Activated T-cell treated with anti-CD3 and anti-CD28 coated beads, Interleukin-2, amount 50 U/mL, for 4 hours (primary cell): ENCODE results near the gene GJD3. TPM values are rescaled to one million over a fixed set of nuclear protein-coding genes. Genes with fewer than 3 reads are reported as not detected.

Source experiments
- ATAC-seq, 2 donors: fragments of 200-7000 bp; cut with Tn5 transposase; one replicate each; pipeline ENCODE4 v1.10.0; 2021
- DNase-seq: peaks from one replicate; pipeline ENCODE4 v3.0.0-alpha.2; 2020
- H3K27me3 Mint-ChIP-seq: one replicate; pipeline ENCODE4 v1.8.0; 2021; ENCODE audit warnings: low read depth, mixed read lengths
- H3K36me3 Mint-ChIP-seq: one replicate; pipeline ENCODE4 v1.8.0; 2022; ENCODE audit warnings: mixed read lengths; ENCODE audit not compliant: insufficient read depth
- H3K4me1 Mint-ChIP-seq: one replicate; pipeline ENCODE4 v1.8.0; 2021; ENCODE audit warnings: low read depth, mixed read lengths
- H3K4me3 Mint-ChIP-seq: one replicate; pipeline ENCODE4 v1.8.0; 2021; ENCODE audit warnings: mild to moderate bottlenecking, moderate library complexity, mixed read lengths
- H3K9me3 Mint-ChIP-seq: one replicate; pipeline ENCODE4 v1.8.0; 2021; ENCODE audit warnings: mixed read lengths
- total RNA-seq, 3 donors: library from RNA; stranded (reverse); gene quantifications; one replicate each; pipeline ENCODE4 v1.2.1, GENCODE V29; 2021

Gene GJD3
- total RNA-seq, 3 donors from 2014 or later, result not detected

GRCh38 chr17:40351359-40352236, 12.9 kb downstream of the GJD3 start:
- Mint-ChIP-seq H3K4me3 (no peak overlapping the region), H3K36me3 (peaks cover 12% of the 10 kb centered on the region), H3K9me3 (no peaks in the 10 kb centered on the region), H3K4me1 (peaks cover 39% of the 10 kb centered on the region), H3K27me3 (no peaks in the 10 kb centered on the region)
- ATAC-seq, result no peak
- no peak for DNase-seq

GRCh38 chr17:40350689-40351358, 13.7 kb downstream of the GJD3 start:
- peaks cover 45% of the 10 kb centered on the region for H3K4me1 Mint-ChIP-seq
- no peak for ATAC-seq
- H3K27me3 Mint-ChIP-seq, result no peaks in the 10 kb centered on the region
- H3K4me3 Mint-ChIP-seq, result no peak overlapping the region
- DNase-seq, result no peak
- no peaks in the 10 kb centered on the region for H3K9me3 Mint-ChIP-seq
- peaks cover 12% of the 10 kb centered on the region for H3K36me3 Mint-ChIP-seq

GRCh38 chr17:40349895-40350688, 14.4 kb downstream of the GJD3 start:
- Mint-ChIP-seq H3K9me3 (no peaks in the 10 kb centered on the region), H3K27me3 (no peaks in the 10 kb centered on the region), H3K4me1 (peaks cover 51% of the 10 kb centered on the region), H3K36me3 (peaks cover 9% of the 10 kb centered on the region), H3K4me3 (no peak overlapping the region)
- DNase-seq, result no peak
- no peak for ATAC-seq

- H3K9me3 Mint-ChIP-seq, result no peaks in the 10 kb centered on the region
- DNase-seq (no peak), ATAC-seq (no peak)
- H3K36me3 Mint-ChIP-seq, result peaks cover 9% of the 10 kb centered on the region
- no peaks in the 10 kb centered on the region for H3K27me3 Mint-ChIP-seq
- peaks cover 53% of the 10 kb centered on the region for H3K4me1 Mint-ChIP-seq
- H3K4me3 Mint-ChIP-seq, result no peak overlapping the region
Measured at GRCh38 chr17:40349477-40349894, 15.1 kb downstream of the GJD3 start.

GRCh38 chr17:40348562-40349476, 15.7 kb downstream of the GJD3 start:
- Mint-ChIP-seq H3K4me1 (peaks cover 60% of the 10 kb centered on the region), H3K9me3 (no peaks in the 10 kb centered on the region), H3K27me3 (no peaks in the 10 kb centered on the region), H3K4me3 (no peak overlapping the region), H3K36me3 (peaks cover 9% of the 10 kb centered on the region)
- DNase-seq (no peak), ATAC-seq (no peak)

- H3K36me3 Mint-ChIP-seq, result peaks cover 10% of the 10 kb centered on the region
- DNase-seq, result no peak
- H3K4me3 Mint-ChIP-seq, result no peak overlapping the region
- no peak for ATAC-seq
- H3K27me3 Mint-ChIP-seq, result no peaks in the 10 kb centered on the region
- no peaks in the 10 kb centered on the region for H3K9me3 Mint-ChIP-seq
- peaks cover 67% of the 10 kb centered on the region for H3K4me1 Mint-ChIP-seq
Measured at GRCh38 chr17:40348136-40348504, 16.4 kb downstream of the GJD3 start.

GRCh38 chr17:40347319-40348135, 17.0 kb downstream of the GJD3 start:
- ATAC-seq (no peak), DNase-seq (no peak)
- no peaks in the 10 kb centered on the region for H3K9me3 Mint-ChIP-seq
- no peak overlapping the region for H3K4me3 Mint-ChIP-seq
- H3K4me1 Mint-ChIP-seq, result peaks cover 68% of the 10 kb centered on the region
- H3K36me3 Mint-ChIP-seq, result peaks cover 14% of the 10 kb centered on the region
- H3K27me3 Mint-ChIP-seq, result no peaks in the 10 kb centered on the region

GRCh38 chr17:40346765-40347158, 17.8 kb downstream of the GJD3 start:
- ATAC-seq (no peak), DNase-seq (no peak)
- H3K36me3 Mint-ChIP-seq, result peaks cover 10% of the 10 kb centered on the region
- peaks cover 65% of the 10 kb centered on the region for H3K4me1 Mint-ChIP-seq
- peak overlapping the region; percentile 38 for H3K4me3 Mint-ChIP-seq
- H3K27me3 Mint-ChIP-seq, result no peaks in the 10 kb centered on the region
- H3K9me3 Mint-ChIP-seq, result no peaks in the 10 kb centered on the region

GRCh38 chr17:40345994-40346764, 18.4 kb downstream of the GJD3 start:
- ATAC-seq, result no peak
- peaks cover 10% of the 10 kb centered on the region for H3K36me3 Mint-ChIP-seq

GRCh38 chr17:40345161-40345993, 19.2 kb downstream of the GJD3 start:
- H3K27me3 Mint-ChIP-seq, result no peaks in the 10 kb centered on the region
- peaks cover 13% of the 10 kb centered on the region for H3K36me3 Mint-ChIP-seq
- ATAC-seq (peak; percentile 12 to 14), DNase-seq (no peak)
- peaks cover 72% of the 10 kb centered on the region for H3K4me1 Mint-ChIP-seq
- H3K9me3 Mint-ChIP-seq, result no peaks in the 10 kb centered on the region
- H3K4me3 Mint-ChIP-seq, result peak overlapping the region; percentile 65

More at GRCh38 chr17:40345994-40346764, 18.4 kb downstream of the GJD3 start:
- no peak for DNase-seq
- Mint-ChIP-seq H3K4me3 (peak overlapping the region; percentile 65), H3K4me1 (peaks cover 64% of the 10 kb centered on the region), H3K9me3 (no peaks in the 10 kb centered on the region), H3K27me3 (no peaks in the 10 kb centered on the region)

GRCh38 chr17:40344421-40345160, 19.9 kb downstream of the GJD3 start:
- ATAC-seq (no peak), DNase-seq (no peak)
- Mint-ChIP-seq H3K4me3 (peak overlapping the region; percentile 65), H3K36me3 (peaks cover 18% of the 10 kb centered on the region), H3K27me3 (no peaks in the 10 kb centered on the region), H3K9me3 (no peaks in the 10 kb centered on the region), H3K4me1 (peaks cover 74% of the 10 kb centered on the region)
